GM19240 (cell line): ENCODE results near the gene MAGI2.
"Not testable (repeated sequence)": the region's sequence is repeated elsewhere in the genome, so short reads cannot be mapped to it uniquely, and the experiment has no call there.

Source experiments
- DNase-seq: peaks from one replicate; pipeline ENCODE4 v3.0.0; 2011; ENCODE audit warnings: low spot score; ENCODE audit not compliant: insufficient read length

Gene MAGI2

DNA sequence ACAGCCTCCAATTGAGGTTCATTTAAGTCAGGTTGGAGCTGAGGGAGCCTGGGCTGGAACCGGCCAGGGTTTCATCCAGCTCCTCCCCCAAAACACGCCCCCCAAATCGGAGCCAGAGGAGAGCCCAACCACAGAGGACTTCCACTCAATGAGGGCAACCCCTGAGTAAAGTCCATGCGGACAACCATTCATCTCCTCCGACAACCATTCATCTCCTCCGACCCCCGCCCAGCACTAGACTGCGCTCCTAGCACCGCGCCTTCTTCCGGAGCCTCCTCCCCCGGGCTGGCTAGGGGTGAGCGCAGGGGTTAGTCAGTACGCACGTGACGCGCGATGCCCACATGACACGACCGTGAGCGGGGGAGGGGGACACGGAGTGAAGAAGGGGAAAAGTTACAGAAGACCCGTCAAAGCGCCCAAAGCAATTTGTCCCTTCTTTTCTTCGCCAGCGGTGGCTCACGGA, 1.4 kb downstream of the MAGI2 start:
- no peak for DNase-seq

DNA sequence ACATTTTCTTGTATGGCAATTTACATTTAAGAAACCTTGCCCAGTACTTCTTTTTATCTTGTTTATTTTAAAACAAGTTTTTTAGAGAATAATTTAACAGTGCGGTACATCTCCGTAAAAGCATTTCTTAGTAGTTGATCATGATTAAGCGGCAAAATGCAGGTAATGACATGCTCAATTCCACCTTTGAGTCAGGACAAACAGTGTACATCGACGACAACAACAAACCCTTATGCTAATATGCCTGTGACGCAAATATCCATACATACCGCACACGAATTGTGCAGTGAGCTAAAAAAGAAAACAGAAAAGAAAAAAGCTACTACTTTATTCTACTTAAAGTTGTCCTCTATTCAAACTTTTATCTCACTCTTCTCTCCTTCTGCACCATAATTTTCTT, 1.9 kb downstream of the MAGI2 start:
- DNase-seq = no peak

DNA sequence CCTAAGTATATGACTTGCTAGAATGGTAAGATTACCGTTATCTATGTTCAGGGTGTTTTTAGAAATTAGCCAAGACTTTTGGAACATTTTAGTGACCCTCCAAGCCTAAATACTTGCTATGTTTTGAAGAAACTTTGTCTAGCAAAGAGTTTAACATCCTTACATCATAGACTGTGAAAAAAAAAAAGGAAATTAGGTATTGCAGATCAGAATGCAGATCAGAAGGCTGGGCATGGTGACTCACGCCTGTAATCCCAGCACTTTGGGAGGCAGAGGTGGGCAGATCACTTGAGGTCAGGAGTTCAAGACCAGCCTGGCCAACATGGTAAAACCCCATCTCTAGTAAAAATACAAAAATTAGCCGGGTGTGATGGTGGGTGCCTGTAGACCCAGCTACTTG, 10.7 kb downstream of the MAGI2 start:
- DNase-seq = not testable (repeated sequence)

DNA sequence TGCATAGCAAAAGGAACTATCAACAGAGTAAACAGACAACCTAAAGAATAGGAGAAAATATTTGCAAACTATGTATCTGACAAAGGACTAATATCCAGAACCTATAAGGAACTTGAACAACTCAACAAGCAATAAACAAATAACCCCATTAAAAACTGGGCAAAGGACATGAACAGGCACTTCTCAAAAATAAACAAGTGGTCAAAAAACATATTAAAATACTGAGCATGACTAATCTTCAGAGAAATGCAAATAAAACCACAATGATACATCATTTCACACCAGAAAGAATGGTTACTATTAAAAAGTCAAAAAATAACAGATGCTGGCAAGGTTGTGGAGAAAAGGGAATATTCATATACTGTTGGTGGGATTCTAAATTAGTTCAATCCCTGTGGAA, 17.1 kb downstream of the MAGI2 start:
- DNase-seq = no peak

DNA sequence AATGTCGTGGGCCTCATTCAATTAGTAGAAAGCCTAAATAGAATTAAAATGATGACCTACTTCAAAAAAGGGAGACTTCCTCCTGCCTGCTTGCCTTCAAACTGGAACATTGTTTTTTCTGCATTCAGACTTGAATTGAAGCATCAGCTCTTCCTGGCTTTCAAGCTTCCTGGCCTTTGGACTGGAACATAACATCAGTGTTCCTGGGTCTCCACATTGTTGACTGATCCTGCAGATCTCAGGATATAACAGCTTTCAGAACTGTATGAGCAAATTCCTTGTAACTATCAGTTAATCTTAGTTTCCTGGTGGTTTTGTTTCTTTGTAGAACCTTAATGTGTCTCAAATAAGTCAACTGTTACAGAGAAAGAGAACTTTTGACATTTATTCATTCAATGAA, 18.6 kb downstream of the MAGI2 start:
- DNase-seq = no peak

DNA sequence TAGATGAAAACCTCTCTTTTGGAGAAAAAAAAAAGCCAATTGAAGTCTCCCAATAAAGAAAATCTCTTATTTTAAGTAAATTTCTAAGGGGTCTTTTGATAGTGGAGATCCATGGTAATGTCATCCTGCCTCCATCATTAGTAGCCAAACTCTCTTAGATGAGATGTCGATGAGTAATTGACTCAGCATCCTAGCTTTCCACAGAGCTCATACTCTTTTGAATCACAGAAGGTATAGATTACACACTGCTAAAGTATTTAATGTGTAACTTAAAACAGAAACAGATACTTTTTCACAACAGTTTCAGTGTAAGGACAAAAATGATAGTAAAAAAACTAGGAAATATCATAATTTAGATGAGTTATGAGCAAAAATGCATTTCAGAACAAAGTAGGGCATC, 19.4 kb downstream of the MAGI2 start:
- no peak for DNase-seq

DNA sequence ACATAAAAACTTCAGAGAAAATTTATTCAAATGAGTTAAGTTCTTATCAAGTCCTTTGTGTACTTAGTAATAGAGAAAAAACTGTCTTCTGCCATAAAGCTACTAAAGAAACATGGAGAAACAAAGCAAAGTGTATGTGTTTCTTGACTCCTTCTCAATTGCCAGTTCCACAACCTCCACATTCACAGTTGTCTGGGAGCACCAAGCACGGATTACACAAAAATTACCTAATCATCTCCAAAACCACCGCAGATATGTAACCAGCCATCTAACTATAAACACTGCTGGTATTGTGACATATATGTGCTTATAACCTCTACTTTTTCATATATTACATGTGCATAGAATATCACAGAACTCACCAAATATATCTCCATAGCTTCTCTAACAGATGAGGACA, 23.1 kb downstream of the MAGI2 start:
- no peak for DNase-seq

DNA sequence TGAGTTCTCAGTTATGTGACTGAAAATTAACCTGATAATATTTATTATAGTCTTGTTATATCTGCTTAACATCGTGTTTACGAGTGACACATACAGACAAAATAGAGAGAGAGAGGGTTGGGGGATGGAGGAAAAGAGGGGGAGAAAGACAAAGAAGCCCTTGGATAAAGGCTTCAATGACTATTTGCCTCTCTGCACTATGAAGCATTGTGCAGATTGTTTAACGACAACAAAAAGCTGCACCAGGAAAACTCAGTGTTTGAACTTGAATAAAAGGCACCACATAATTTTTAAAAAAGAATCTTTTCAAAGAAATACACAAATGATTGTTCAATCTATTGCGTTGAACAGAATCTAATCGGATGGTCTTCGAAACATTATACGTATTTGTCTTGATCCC, 27.8 kb downstream of the MAGI2 start:
- no peak for DNase-seq

DNA sequence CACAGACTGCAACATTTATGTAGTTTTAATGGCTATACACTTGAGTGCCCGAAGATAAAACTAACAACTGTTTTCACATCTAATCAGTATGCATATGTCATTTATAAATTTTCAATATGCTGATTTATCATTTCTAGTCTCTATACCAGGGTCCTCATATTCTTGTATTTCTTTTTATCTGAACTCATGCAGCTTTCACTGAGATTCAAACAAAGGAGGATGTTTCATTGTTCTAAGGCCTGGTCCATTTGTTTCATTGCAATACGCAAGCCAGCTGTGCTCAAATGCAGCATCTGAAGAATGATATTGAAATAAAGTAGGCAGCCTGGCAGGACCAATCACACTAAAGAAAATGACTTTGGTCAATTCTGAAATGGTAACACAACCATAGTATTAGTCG, 31.7 kb downstream of the MAGI2 start:
- no peak for DNase-seq

DNA sequence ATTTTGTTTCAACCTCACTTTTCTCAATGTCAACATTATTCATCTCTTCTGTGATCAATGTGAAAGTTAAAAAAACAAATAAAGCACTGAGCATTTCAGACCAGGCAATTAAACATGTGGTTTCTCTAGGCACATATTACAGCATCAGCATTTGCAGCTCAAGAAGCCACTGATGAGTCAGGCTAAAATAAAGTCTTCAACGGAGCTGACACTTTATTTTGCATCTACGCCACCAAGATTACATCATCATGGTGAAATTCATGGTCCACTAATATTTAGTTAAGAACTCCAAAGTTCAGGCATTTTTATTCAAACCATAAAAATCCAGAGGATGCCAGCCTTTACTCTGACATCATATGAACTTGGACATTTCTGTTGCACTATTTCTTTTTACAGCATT, 33.0 kb downstream of the MAGI2 start:
- DNase-seq = no peak

DNA sequence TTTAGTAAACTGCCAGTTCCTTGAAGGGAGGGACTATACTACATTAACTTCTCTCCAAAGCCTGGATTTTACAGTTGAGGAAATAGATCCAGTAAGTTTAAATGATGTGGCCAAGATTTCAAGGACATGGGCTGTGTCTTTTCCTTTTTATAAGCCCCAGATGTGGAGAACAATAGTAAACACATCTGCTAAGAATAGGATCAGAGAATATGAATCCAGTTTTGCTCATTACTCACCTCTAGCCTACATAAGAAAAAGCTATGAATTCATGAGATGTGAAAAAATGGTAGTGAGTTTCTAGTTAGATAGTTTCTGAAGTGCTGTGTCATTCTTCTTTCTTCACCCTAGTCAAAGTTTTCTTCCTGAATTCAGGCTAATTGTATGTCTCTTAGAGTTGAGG, 38.6 kb downstream of the MAGI2 start:
- no peak for DNase-seq

DNA sequence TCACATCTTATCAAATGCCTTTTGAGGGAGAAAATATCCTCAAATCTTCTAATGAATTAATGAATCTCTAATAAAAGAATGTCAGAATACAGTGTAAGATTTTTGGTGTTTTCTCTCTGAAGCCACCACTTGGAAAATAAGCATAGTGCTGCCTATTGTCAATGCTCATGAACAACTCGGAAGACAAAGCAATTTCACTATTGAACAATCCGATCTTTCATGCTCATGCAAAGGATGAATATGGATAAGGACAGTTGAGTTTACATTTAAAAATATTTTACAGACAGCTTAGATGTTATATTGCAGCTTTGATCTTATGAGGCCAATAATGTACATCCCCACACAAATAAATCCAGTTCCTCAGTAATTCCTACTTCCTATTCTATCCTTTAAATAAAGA, 40.6 kb downstream of the MAGI2 start:
- DNase-seq = no peak

DNA sequence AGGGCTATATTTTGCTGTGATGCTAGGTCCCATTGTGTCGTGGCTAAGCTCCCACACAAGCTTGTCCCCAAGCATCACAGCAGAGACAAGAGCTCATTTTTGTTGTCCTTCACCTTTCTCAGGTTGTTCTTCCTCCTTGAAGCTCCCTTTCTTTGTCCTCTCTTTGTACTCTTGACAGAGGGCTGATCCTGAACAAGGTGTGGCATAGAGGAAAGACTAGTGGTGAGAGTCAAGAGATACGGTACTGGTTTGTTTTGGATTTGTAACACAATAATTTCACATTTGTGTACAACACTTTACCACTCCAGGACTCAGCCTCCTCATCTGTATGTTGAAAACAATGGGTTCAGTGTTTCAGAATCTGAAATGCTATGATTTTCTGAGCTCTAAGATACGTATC, 41.0 kb downstream of the MAGI2 start:
- no peak for DNase-seq

DNA sequence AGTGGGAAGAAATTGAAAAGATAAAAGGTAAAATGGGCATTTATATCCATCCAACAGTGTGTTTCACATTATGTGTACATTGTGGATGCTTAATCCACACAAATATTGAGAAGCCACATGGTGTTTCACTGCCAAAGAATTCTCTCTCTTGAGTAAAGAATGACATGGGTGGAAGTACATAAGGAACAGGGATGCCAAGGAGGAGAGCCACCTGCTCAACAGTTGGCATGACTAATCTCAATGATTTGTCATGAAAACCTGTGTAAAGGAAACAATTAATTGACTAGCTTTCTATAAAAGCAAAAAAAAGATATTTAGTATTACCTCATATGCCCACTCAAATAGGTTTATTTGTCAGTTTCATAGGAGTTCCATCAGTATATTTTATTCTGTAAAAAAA, 43.1 kb downstream of the MAGI2 start:
- no peak for DNase-seq

DNA sequence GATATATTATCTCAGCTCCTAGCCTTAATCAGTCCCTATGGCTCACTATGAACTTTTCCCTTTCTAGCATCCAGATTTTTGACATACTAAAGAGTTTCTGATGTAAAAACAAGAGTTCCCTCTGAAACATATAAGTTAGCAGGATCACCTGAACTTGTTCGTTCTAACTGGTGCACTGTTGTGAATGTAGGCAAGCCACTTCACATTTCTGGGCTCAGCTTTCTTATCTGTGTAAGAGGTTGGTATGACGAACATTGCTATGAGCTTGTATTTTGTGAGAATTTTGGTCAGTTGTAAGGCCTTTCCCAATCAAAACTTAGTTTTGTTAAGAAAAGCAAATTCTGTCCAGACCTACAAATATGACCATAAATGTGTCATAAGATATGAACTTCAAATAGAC, 46.1 kb downstream of the MAGI2 start:
- DNase-seq = no peak

DNA sequence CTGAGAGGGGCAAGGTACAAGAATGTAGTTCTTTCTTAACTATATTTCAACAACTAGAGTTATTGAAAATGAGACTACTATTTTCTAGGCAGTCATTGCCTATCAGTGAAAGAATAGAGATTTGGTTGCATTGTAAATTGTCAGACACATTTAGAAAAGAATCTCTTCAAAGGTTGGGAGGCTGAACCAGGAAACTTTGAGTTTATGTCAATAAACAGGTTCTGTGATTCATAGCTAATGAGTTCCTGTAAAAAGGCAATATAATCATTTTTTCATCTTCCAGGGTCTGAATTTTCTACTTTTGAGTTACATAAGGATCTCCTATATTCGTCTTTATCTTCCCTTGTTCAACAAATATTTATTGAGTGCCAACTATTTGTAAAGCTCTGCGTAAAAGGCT, 47.1 kb downstream of the MAGI2 start:
- no peak for DNase-seq

DNA sequence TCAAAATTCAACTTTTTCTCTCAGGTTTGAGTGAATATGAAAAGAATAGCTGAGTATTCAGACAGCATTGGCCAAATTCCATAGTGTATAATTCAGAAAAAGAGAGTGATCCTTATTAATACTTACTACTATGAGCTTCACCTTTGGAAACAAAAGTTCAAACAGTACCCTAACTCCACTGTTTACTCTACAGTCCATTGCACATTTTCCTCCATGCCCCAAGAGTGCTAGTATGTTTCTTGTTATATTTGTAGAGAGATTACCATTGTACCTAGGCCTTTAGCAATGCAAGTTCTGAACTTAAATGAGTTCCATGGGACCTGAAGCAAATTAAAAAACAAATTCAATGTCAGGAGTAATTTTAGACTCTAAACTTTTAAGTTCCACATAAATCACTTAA, 48.1 kb downstream of the MAGI2 start:
- no peak for DNase-seq

DNA sequence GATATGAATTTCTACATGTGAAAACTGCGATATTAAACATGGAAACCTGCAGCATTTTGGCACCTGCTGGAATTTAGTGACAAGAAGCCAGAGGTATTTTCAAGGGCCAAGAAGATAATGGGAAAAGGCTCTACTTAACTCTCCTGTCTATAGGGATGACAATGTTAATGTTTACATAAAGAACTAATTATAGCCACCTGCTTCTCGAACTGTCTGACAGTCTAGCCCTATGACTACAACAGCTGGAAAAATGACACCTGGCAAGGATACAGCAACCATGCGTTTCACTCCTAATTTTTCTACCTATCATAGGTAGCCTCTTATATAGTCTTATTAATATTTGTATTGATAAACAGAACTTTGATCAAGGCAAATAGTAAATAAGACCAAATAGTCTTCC, 49.6 kb downstream of the MAGI2 start:
- no peak for DNase-seq

DNA sequence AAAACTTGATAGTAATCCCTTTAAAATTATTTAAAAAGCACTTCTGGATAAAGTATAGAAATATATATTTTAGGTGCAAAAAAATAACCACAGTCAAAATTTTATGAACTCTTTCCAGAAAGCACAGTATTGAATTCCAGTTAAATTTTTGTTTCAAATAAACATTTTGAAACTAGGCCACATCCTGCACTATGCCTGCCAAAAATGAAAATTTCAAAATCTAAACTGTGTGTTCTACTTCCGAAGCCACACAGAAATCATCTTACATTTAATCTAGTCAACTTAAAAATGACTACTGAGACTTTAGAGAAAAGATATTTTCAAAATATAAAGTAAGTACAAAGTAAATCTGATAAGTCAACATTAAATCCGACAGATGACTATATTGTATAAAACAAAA, 50.0 kb downstream of the MAGI2 start:
- no peak for DNase-seq

DNA sequence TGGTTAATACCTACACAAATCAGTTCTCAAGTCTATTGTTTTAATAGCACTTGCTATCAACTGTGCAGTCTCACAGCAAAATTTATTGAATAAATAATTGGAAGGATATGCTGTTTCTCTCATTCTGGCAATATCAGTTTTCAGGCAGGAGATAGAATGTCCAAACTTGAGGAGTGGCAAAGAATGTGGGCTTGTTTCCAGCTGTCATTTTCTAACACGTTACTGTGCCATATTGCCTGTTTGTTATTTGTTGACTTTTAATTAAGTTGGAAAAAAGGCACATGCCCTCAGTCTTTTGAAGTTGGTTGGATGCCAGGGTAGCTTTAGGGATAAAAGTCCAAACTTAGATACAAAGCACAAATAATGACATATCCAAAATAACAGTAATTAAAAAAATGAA, 52.2 kb downstream of the MAGI2 start:
- DNase-seq = no peak

DNA sequence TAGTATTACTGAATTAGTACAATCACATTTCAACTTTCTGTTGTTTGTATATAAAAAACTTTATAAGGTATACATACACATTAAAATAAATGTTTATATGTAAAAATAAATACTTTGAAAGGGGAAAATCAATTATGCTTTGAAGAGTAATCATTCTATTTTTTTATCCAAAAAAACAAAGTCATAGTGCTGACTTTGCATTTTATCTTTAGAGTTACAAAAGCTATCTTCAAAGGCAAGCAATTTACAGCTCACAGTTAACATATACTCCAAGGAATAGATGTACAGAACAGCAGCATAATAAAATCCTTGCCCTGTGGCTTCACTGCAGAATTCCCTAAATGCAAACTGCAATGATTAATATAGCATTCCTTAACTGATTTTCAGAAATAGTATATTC, 53.2 kb downstream of the MAGI2 start:
- no peak for DNase-seq

DNA sequence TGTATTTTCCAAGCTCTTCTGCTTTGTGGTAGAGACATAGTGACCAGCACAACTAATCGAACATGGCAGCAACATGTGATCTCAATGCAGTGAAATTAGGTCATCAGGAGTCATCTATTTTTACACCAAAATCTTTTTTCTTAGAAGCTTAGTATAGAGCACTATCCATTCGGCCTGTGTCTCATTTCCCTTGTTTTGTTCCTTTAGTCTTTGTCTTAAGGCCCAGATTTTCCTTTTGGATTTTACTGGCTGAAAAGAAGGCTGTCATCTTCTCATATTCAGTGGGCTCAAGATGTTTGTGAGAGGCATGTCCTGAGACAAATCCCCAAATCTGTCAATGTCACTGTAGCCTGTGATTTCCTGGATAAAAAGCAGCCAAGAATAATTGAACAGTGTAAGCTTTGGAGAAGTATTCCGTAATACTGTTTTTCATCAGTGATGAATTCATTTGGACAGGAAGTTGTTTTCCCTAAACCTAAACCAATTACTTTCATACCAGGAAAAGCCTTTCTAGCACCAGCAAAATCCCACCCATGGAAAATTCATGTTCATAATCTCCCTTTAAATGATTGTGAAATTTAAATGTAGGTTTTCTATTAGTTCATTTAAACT, 55.2 kb downstream of the MAGI2 start:
- DNase-seq = no peak

DNA sequence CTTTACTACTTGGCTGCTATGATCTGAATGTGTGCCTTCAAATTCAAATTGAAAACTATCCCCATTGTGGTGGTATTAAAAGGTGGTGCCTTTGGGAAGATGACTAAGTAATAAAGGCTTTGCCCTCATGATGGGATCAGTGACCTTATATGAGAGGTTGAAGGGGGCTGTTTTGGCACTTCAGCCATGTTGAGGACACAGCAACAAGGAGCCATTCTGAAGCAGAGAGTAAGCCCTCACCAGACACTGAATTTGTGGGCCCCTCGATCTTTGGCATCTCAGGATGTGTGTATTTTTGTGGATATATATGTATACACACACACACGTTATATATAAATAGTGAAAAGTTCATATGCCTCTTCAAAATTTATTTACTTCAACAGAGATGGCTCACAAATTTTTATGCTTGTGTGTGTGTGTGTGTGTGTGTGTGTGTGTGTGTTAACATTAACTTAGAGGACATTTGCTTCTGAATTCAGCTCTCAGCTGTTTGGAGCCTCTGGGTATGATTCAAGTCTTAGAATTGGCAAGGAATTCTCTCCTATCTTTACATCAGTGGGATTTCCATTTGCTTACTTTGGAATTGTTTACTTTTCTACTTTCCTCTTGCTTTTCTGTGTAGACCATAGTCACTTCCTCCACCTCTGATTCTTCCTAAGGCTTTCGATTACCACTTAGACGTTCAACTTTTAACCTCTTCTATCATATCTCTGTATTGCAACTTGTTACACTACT, 66.6 kb downstream of the MAGI2 start:
- DNase-seq = no peak
